Amygdala (tissue), 56 donors: ENCODE data around the gene P2RX7.
"Not testable (repeated sequence)": the region's sequence is repeated elsewhere in the genome, so short reads cannot be mapped to it uniquely, and the experiment has no call there.

Experiments used
- DNase-seq, 56 donors: peaks; one replicate each; lab custom pipeline; 2025; lab: John Stamatoyannopoulos, UW

Gene P2RX7

GRCh38 chr12:121223292-121224285, 90.9 kb downstream of the P2RX7 start:
- no peak for DNase-seq

DNA sequence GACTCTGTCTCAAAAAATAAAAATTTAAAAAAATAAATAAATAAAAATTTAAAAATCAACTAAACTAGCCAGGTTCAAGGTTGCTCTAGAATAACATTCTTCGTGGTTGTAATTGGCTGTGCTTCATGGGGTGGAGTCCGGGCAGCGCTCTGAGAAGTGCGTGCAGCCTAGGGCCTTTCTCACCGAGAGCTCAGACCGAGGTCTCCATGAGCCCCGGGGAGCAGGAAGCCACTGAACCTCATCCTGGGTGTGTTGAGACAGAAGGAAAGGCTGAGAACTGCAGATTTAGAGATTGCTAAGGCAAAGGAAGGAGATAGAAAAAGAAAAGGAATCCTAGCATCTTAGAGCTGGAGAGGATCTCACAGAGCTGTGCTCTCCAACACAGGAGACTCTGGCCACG, 91.9 kb downstream of the P2RX7 start:
- no peak for DNase-seq

GRCh38 chr12:121226399-121226798, 93.7 kb downstream of the P2RX7 start:
- DNase-seq, result no peak

DNA sequence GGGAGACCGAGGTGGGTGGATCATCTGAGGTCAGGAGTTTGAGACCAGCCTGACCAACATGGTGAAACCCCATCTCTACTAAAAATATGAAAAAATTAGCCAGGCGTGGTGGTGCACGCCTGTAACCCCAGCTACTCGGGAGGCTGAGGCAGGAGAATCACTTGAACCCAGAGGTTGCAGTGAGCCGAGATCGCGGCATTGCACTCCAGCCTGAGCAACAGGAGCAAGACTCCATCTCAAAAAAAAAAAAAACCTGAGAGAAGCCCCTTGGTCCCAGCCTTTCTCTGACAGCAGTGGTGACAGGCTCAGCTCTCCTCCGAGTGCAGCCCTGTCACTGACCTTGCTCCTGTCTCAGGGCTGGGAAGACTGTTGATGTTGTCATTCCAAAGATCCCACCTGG, 94.2 kb downstream of the P2RX7 start:
- DNase-seq, result not testable (repeated sequence)

GRCh38 chr12:121227294-121227693, 94.6 kb downstream of the P2RX7 start:
- DNase-seq, result no peak

DNA sequence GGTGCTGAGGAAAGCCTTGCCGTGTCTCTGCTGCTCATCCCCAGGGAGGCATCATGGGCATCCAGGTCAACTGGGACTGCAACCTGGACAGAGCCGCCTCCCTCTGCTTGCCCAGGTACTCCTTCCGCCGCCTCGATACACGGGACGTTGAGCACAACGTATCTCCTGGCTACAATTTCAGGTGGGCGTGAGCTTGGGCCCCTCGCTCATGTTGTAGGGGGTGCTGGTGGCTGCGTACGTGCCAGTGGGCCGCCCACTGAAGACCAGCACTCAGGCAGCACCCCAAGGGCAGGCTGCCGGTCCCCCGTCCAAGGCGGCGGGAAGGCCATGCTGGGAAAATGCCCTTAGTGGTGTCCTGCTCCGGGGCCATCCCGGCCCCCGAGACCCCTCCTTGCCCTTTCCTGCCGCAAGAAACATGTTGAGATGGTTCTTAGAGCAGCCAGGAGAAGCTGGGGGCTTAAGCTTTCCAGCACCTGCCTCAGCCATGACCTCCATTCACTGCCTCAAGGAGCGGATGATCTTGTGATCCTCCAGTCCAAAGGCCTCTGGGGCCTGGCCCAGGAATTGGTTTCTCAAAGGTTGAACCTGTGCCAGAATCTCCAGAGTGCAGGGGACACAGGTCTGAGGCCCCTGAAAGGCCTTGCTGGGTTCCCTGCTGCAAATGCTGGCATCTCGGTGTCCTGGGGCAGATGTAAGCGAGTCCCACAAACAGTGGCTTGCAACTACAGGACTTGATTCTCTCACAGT, 96.4 kb downstream of the P2RX7 start:
- no peak for DNase-seq

DNA sequence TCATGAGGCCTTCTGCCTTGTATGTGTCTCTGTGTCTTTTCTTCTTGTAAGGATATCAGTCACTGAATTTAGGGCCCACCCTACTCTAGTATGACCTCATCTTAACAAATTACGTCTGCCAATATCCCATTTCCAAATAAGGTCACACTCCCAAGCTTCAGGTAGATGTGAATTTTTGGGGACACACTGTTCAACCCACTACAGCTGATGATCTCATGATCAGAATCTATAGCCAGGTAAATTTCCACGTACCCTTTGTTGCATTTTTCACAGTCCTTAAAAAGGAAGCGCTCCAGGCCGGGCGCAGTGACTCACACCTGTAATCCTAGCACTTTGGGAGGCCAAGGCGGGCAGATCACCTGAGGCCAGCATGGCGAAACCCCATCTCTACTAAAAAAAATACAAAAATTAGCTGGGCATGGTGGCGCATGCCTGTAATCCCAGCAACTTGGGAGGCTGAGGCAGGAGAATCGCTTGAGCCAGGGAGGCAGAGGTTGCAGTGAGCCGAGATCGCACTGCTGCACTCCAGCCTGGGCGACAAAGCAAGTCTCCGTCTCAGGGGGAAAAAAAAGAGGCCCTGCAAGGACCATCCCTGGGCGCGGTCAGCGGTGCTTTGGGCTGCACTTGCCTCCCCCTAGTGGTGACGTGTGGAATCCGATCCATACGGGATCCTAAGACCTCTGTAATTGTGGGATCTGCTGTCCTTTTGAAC, 97.3 kb downstream of the P2RX7 start:
- DNase-seq, result peak in 39 of 56 donors; percentile 9 to 77 (median 30)

DNA sequence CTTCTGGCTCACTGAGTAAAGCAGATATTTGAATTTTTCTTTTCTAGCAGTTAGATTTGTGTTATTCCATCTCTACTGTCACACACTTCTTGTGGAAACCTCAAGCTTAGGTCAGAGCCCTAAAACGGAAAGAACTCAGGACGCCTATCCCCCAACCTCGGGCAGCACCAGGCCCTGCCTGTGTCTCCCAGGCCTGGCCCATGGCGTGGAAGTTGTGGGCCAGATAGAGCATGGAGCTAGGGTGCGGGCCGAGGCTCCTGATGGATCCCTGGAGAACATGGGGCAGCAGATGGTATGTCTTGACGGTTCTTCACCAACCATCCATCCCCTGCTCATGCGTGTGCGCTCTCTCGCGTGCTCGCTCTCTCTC, 97.8 kb downstream of the P2RX7 start:
- no peak for DNase-seq

- no peak for DNase-seq
Observed at GRCh38 chr12:121232163-121232562, 99.5 kb downstream of the P2RX7 start.

GRCh38 chr12:121232977-121233627, 100.4 kb downstream of the P2RX7 start:
- no peak for DNase-seq

DNA sequence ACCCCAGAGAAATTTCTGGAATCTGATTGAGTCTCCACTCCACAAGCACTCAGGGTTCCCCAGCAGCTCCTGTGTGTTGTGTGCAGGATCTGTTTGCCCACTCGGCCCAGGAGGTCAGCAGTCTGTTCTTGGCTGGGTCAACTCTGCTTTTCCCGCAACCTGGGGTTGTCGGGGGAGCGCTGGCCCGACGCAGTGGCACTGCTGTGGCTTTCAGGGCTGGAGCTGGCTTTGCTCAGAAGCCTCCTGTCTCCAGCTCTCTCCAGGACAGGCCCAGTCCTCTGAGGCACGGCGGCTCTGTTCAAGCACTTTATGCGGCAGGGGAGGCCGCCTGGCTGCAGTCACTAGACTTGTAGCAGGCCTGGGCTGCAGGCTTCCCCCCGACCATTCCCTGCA, 100.9 kb downstream of the P2RX7 start:
- DNase-seq, result no peak

DNA sequence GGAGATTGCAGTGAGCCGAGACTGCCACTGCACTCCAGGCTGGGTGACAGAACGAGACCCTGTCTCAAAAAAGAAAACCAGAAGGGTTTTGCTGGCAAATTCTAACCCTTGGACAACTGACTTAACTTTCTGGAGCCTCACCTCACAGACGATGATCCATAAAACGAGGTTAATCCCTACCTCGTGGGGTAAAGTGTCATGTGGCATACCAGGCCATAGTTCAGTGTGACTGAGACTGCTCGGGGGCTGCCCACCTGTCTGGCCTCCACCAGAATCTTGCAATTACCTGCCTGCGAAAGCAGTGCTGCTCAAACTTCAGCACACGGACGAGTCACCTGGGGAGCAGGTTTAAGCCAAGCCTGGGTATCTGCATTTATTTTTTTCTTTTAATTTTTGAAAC, 104.1 kb downstream of the P2RX7 start:
- no peak for DNase-seq

DNA sequence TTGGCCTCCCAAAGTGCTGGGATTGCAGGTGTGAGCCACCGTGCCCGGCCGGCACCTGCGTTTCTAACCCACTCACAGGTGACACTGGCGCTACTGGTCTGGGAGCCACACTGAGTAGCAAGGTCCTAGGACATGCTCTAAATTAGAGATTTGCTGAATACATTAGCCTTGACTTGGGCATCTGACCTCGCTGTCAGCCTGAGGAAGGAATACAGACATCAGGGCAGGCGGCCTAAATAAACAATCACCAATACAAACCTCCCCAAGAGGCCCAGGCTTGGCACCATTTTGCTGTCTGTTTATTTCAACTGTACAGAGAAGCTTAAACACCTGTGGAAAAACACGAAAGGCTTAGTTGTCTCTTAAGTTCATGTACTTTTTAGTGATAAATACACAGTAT, 104.7 kb downstream of the P2RX7 start:
- DNase-seq, result no peak
